ENCODE data around the gene TRPV6.

Gene TRPV6

DNA sequence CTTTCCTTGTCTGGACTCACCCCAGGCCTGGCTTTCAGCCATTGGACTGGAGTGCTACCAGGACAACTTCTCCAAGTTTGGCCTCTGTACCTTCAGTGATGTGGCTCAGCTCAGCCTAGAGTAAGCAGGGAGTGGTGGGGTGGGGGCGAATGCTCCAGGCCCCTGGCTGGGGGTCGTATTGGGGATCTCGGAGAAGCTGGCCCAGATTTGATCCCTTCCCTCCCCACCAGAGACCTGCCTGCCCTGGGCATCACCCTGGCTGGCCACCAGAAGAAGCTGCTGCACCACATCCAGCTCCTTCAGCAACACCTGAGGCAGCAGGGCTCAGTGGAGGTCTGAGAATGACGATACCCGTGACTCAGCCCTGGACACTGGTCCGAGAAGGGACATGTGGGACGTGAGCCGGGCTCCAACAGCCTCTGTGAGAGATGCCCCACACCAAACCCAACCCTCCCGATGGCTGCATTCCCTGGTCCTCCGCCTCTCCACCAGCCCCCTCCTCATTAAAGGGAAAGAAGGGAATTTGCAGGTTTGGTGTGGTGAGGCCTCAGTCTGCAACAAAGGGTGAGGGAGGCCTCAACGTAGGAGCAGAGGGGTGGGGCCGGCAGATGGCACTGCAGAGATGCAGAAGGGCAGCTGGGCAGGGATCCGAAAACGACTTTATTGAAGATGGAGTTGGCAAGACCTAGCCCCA is 14.8 kb downstream of the TRPV6 start:
- H4K20me1 ChIP-seq (ENCODE audit: insufficient read depth), result no peaks in the 10 kb centered on the region
- H2AFZ ChIP-seq (ENCODE audit: low read depth), result no peak overlapping the region
- TF ChIP-seq, protein P1, sequence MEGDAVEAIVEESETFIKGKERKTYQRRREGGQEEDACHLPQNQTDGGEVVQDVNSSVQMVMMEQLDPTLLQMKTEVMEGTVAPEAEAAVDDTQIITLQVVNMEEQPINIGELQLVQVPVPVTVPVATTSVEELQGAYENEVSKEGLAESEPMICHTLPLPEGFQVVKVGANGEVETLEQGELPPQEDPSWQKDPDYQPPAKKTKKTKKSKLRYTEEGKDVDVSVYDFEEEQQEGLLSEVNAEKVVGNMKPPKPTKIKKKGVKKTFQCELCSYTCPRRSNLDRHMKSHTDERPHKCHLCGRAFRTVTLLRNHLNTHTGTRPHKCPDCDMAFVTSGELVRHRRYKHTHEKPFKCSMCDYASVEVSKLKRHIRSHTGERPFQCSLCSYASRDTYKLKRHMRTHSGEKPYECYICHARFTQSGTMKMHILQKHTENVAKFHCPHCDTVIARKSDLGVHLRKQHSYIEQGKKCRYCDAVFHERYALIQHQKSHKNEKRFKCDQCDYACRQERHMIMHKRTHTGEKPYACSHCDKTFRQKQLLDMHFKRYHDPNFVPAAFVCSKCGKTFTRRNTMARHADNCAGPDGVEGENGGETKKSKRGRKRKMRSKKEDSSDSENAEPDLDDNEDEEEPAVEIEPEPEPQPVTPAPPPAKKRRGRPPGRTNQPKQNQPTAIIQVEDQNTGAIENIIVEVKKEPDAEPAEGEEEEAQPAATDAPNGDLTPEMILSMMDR (conservative IDR thresholded peaks at IDR 0.05; ENCODE audit: low read depth, low read length), result no peak
- no peak overlapping the region for H3K4me3 ChIP-seq (IDR thresholded peaks at IDR 0.05; ENCODE audit: insufficient read depth, low read depth, low read length)
- no peak overlapping the region for H3K27ac ChIP-seq
- no peak overlapping the region for H3K4me2 ChIP-seq
- H3K9ac ChIP-seq, result no peak overlapping the region
- H3K4me1 ChIP-seq (ENCODE audit: low read depth, poor library complexity, severe bottlenecking), result no peaks in the 10 kb centered on the region
- no peaks in the 10 kb centered on the region for H3K79me2 ChIP-seq (ENCODE audit: insufficient read depth, low read depth)
- H3K36me3 ChIP-seq (ENCODE audit: insufficient read depth), result no peaks in the 10 kb centered on the region
- H3K27me3 ChIP-seq (ENCODE audit: insufficient read depth, low read depth), result no peaks in the 10 kb centered on the region

DNA sequence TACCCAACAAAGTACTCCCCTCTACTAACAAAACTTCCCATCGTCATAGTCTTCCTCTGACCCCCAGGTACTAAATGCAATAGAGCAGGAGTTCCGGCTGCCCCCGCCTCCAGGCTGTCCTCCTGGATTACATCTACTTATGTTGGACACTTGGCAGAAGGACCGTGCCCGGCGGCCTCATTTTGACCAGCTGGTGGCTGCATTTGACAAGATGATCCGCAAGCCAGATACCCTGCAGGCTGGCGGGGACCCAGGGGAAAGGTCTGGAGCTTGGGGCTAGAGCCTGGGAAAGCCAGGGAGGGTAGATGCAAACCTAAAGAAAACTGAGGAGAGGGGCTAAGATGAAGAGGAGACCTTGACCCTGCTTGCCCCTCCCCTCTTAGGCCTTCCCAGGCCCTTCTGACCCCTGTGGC is 15.4 kb downstream of the TRPV6 start:
- Histone ChIP-seq H3K36me3 (ENCODE audit: insufficient read depth) (no peaks in the 10 kb centered on the region), H3K4me1 (ENCODE audit: low read depth, poor library complexity, severe bottlenecking) (no peaks in the 10 kb centered on the region), H3K4me2 (no peak overlapping the region), H3K27ac (no peak overlapping the region), H2AFZ (ENCODE audit: low read depth) (no peak overlapping the region), H3K79me2 (ENCODE audit: insufficient read depth, low read depth) (no peaks in the 10 kb centered on the region), H3K27me3 (ENCODE audit: insufficient read depth, low read depth) (no peaks in the 10 kb centered on the region), H3K4me3 (IDR thresholded peaks at IDR 0.05; ENCODE audit: insufficient read depth, low read depth, low read length) (no peak overlapping the region), H4K20me1 (ENCODE audit: insufficient read depth) (no peaks in the 10 kb centered on the region), H3K9ac (no peak overlapping the region)
- TF ChIP-seq, protein P1 (conservative IDR thresholded peaks at IDR 0.05; ENCODE audit: low read depth, low read length), result no peak

DNA sequence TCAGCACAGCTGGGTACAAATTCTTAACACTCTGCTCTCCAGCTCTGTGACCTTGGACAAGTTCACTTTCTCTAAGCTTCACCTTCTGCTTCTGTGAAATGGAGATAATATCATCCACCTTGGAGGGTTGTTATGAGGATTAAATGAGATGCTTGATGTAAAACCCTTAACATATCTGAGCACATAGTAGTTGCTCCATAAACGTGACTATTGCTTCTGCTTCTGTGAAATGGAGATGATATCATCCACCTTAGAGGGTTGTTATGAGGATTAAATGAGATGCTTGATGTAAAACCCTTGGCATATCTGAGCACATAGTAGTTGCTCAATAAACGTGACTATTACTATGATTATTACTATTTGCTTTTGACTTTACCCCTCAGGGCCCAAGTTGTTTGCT is 16.1 kb downstream of the TRPV6 start:
- TF ChIP-seq, protein P1 (conservative IDR thresholded peaks at IDR 0.05; ENCODE audit: low read depth, low read length), result no peak

DNA sequence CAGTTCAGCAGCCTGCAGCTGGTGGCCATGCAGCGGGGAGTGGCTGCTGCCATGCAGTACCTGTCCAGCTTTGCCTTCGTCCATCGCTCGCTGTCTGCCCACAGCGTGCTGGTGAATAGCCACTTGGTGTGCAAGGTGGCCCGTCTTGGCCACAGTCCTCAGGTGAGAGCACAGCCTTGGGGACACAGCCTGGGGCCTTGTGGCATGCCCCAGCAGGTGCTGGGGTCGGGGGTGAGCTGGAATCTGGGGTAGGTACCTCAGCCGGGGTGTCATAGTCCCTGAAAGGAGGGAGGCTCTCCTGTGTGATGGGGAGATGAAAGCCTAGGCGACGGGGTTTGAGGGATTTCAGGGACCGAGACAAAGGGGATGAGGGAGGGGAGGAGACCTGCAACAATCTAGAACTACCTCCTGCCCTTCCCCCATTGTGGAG is 16.5 kb downstream of the TRPV6 start:
- TF ChIP-seq, protein P1 (conservative IDR thresholded peaks at IDR 0.05; ENCODE audit: low read depth, low read length), result no peak
- Histone ChIP-seq H3K4me1 (ENCODE audit: low read depth, poor library complexity, severe bottlenecking) (no peaks in the 10 kb centered on the region), H3K27me3 (ENCODE audit: insufficient read depth, low read depth) (no peaks in the 10 kb centered on the region)

More for the DNA sequence above, 16.1 kb downstream of the TRPV6 start:
- H3K4me2 ChIP-seq, result no peak overlapping the region
- no peaks in the 10 kb centered on the region for H3K36me3 ChIP-seq (ENCODE audit: insufficient read depth)
- no peak overlapping the region for H3K4me3 ChIP-seq (IDR thresholded peaks at IDR 0.05; ENCODE audit: insufficient read depth, low read depth, low read length)
- no peak overlapping the region for H3K27ac ChIP-seq
- H3K4me1 ChIP-seq (ENCODE audit: low read depth, poor library complexity, severe bottlenecking), result no peaks in the 10 kb centered on the region
- no peaks in the 10 kb centered on the region for H3K79me2 ChIP-seq (ENCODE audit: insufficient read depth, low read depth)
- no peak overlapping the region for H2AFZ ChIP-seq (ENCODE audit: low read depth)
- no peaks in the 10 kb centered on the region for H4K20me1 ChIP-seq (ENCODE audit: insufficient read depth)
- no peak overlapping the region for H3K9ac ChIP-seq
- no peaks in the 10 kb centered on the region for H3K27me3 ChIP-seq (ENCODE audit: insufficient read depth, low read depth)

More for the DNA sequence above, 16.5 kb downstream of the TRPV6 start:
- Histone ChIP-seq H2AFZ (ENCODE audit: low read depth) (no peak overlapping the region), H4K20me1 (ENCODE audit: insufficient read depth) (no peaks in the 10 kb centered on the region), H3K79me2 (ENCODE audit: insufficient read depth, low read depth) (no peaks in the 10 kb centered on the region), H3K9ac (no peak overlapping the region), H3K36me3 (ENCODE audit: insufficient read depth) (no peaks in the 10 kb centered on the region), H3K4me2 (no peak overlapping the region), H3K27ac (no peak overlapping the region), H3K4me3 (IDR thresholded peaks at IDR 0.05; ENCODE audit: insufficient read depth, low read depth, low read length) (no peak overlapping the region)

Data from KMS-11 (cell line).